H9 (cell line): ENCODE results near the gene KCNIP4. TPM values are rescaled to one million over a fixed set of nuclear protein-coding genes. Genes with fewer than 3 reads are reported as not detected.

ENCODE experiments used
- DNase-seq: peaks from one replicate; pipeline ENCODE4 v3.0.0-alpha.2; 2017
- H2AFZ ChIP-seq: one replicate; pipeline ENCODE4 v1.6.1; 2013; ENCODE audit warnings: mild to moderate bottlenecking, low read length, control low read depth, moderate library complexity
- H2AK5ac ChIP-seq: 2 replicates; pipeline ENCODE4 v1.6.1; 2013; ENCODE audit warnings: low read length, control low read depth, mixed read lengths; ENCODE audit not compliant: insufficient read length
- H2BK120ac ChIP-seq: one replicate; pipeline ENCODE4 v1.6.1; 2013; ENCODE audit warnings: low read depth, mild to moderate bottlenecking, low read length, control low read depth, inconsistent platforms; ENCODE audit not compliant: poor library complexity, severe bottlenecking
- H2BK12ac ChIP-seq: 2 replicates; pipeline ENCODE4 v1.6.1; 2013; ENCODE audit warnings: low read length, control low read depth, mixed read lengths, low read depth; ENCODE audit not compliant: insufficient read length
- H2BK15ac ChIP-seq: 2 replicates; pipeline ENCODE4 v1.6.1; 2013; ENCODE audit warnings: low read depth, low read length, control low read depth
- H2BK20ac ChIP-seq: one replicate; pipeline ENCODE4 v1.6.1; 2013; ENCODE audit warnings: low read depth, mild to moderate bottlenecking, low read length, control low read depth, inconsistent platforms; ENCODE audit not compliant: poor library complexity, severe bottlenecking
- H2BK5ac ChIP-seq: 2 replicates; pipeline ENCODE4 v1.6.1; 2013; ENCODE audit warnings: low read length, control low read depth, mixed read lengths; ENCODE audit not compliant: insufficient read length
- H3K14ac ChIP-seq: 2 replicates; pipeline ENCODE4 v1.6.1; 2013; ENCODE audit warnings: low read length, control low read depth; ENCODE audit not compliant: insufficient read depth
- H3K18ac ChIP-seq: 2 replicates; pipeline ENCODE4 v1.6.1; 2013; ENCODE audit warnings: low read depth, mild to moderate bottlenecking, mixed read lengths, low read length, control low read depth; ENCODE audit not compliant: insufficient read length
- H3K23ac ChIP-seq: 2 replicates; pipeline ENCODE4 v1.6.1; 2013; ENCODE audit warnings: low read length, control low read depth, mixed read lengths, low read depth; ENCODE audit not compliant: insufficient read length
- H3K23me2 ChIP-seq: 2 replicates; pipeline ENCODE4 v1.6.1; 2013; ENCODE audit warnings: low read depth, mild to moderate bottlenecking, mixed read lengths, low read length, control low read depth; ENCODE audit not compliant: insufficient read length, poor library complexity, severe bottlenecking
- H3K27ac ChIP-seq: 2 replicates; pipeline ENCODE4 v1.5.1; 2013; ENCODE audit warnings: low read length, control low read depth, mixed read lengths, low read depth; ENCODE audit not compliant: insufficient read length
- H3K27me3 ChIP-seq: 2 replicates; pipeline ENCODE4 v1.6.1; 2013; ENCODE audit warnings: low read length, control low read depth, inconsistent platforms; ENCODE audit not compliant: insufficient read depth
- H3K4ac ChIP-seq: 2 replicates; pipeline ENCODE4 v1.6.1; 2013; ENCODE audit warnings: low read depth, mild to moderate bottlenecking, control low read depth, inconsistent platforms, low read length, moderate library complexity
- H3K4me1 ChIP-seq: 2 replicates; pipeline ENCODE4 v1.6.1; 2013; ENCODE audit warnings: low read length, control low read depth, inconsistent platforms; ENCODE audit not compliant: insufficient read depth
- H3K4me2 ChIP-seq: 2 replicates; pipeline ENCODE4 v1.6.1; 2013; ENCODE audit warnings: low read length, control low read depth, mixed read lengths; ENCODE audit not compliant: insufficient read length, insufficient read depth
- H3K56ac ChIP-seq: 2 replicates; pipeline ENCODE4 v1.6.1; 2013; ENCODE audit warnings: low read depth, mild to moderate bottlenecking, mixed read lengths, low read length, control low read depth; ENCODE audit not compliant: insufficient read length
- H3K79me1 ChIP-seq: 2 replicates; pipeline ENCODE4 v1.6.1; 2013; ENCODE audit warnings: low read depth, mild to moderate bottlenecking, moderate library complexity, low read length, control low read depth, inconsistent platforms; ENCODE audit not compliant: insufficient read depth, poor library complexity, severe bottlenecking
- H3K79me2 ChIP-seq: 2 replicates; pipeline ENCODE4 v1.6.1; 2013; ENCODE audit warnings: low read length, control low read depth, inconsistent platforms; ENCODE audit not compliant: insufficient read depth
- H3K9ac ChIP-seq: 2 replicates; pipeline ENCODE4 v1.6.1; 2013; ENCODE audit warnings: low read length, control low read depth, mixed read lengths; ENCODE audit not compliant: insufficient read length; ENCODE audit errors: extremely low read depth
- H3K9me3 ChIP-seq: one replicate; pipeline ENCODE4 v1.6.1; 2013; ENCODE audit warnings: low read depth, low read length, inconsistent platforms; ENCODE audit not compliant: control insufficient read depth
- H3T11ph ChIP-seq: one replicate; pipeline ENCODE4 v1.6.1; 2013; ENCODE audit warnings: mild to moderate bottlenecking, low read length, control low read depth, inconsistent platforms
- H4K20me1 ChIP-seq: one replicate; pipeline ENCODE4 v1.6.1; 2013; ENCODE audit not compliant: control insufficient read depth, insufficient read length, insufficient read depth
- H4K5ac ChIP-seq: 2 replicates; pipeline ENCODE4 v1.6.1; 2013; ENCODE audit warnings: low read depth, mild to moderate bottlenecking, mixed read lengths, low read length, control low read depth; ENCODE audit not compliant: insufficient read length
- H4K8ac ChIP-seq: replicated peaks from 2 replicates; pipeline ENCODE4 v1.6.1; 2013; ENCODE audit warnings: low read length, control low read depth, mixed read lengths, low read depth; ENCODE audit not compliant: insufficient read length
- H4K91ac ChIP-seq: 2 replicates; pipeline ENCODE4 v1.6.1; 2013; ENCODE audit warnings: low read depth, mild to moderate bottlenecking, moderate library complexity, mixed read lengths, low read length, control low read depth; ENCODE audit not compliant: insufficient read length
- H3K27ac Mint-ChIP-seq, 3 experiments: 2 replicates in 2 of 3; 3 replicates in 1 of 3; pipeline ENCODE4 v1.8.0; 2020 to 2021; ENCODE audit warnings: mixed read lengths in 3 of 3, mild to moderate bottlenecking in 1 of 3, moderate library complexity in 1 of 3
- H3K27me3 Mint-ChIP-seq: 2 replicates; pipeline ENCODE4 v1.8.0; 2021; ENCODE audit warnings: low read depth, mild to moderate bottlenecking, moderate library complexity, mixed read lengths
- H3K36me3 Mint-ChIP-seq, 3 experiments: 2 replicates in 2 of 3; 3 replicates in 1 of 3; pipeline ENCODE4 v1.8.0; 2020 to 2021; ENCODE audit warnings: low read depth in 3 of 3, mixed read lengths in 3 of 3; ENCODE audit not compliant: insufficient read depth in 1 of 3
- H3K4me1 Mint-ChIP-seq, 2 experiments: 2 replicates each; pipeline ENCODE4 v1.8.0; 2020; ENCODE audit warnings: mixed read lengths in 2 of 2
- H3K4me3 Mint-ChIP-seq, 2 experiments: 2 replicates in 1 of 2; 3 replicates in 1 of 2; pipeline ENCODE4 v1.8.0; 2020 to 2021; ENCODE audit warnings: mild to moderate bottlenecking in 2 of 2, mixed read lengths in 2 of 2, moderate library complexity in 1 of 2
- H3K9me3 Mint-ChIP-seq, 2 experiments: 2 replicates in 1 of 2; 3 replicates in 1 of 2; pipeline ENCODE4 v1.8.0; 2020; ENCODE audit warnings: mild to moderate bottlenecking in 2 of 2, mixed read lengths in 2 of 2, moderate library complexity in 1 of 2
- WGBS: extraction: QIAGEN DNeasy Blood & Tissue Kit; methylation state at CpG from one replicate; pipeline ENCODE4 v1.1.7; 2013; ENCODE audit warnings: missing lambda C conversion rate, low lambda C conversion rate, mixed read lengths; ENCODE audit not compliant: insufficient read length; ENCODE audit errors: extremely low coverage; 5-methylcytosine and 5-hydroxymethylcytosine counted together
- total RNA-seq: library from RNA; stranded (reverse); gene quantifications from 2 replicates; pipeline ENCODE4 v1.2.1, GENCODE V29; 2021
- TF ChIP-seq, protein P1 (sequence below): fragments of 200-600 bp; sonication (generic); conservative IDR thresholded peaks from 3 replicates; pipeline ENCODE4 v1.8.0; 2021; ENCODE audit warnings: antibody characterized with exemption, mild to moderate bottlenecking

KCNIP4 gene
- total RNA-seq, 1 experiment from 2014 or later, result not detected

DNA sequence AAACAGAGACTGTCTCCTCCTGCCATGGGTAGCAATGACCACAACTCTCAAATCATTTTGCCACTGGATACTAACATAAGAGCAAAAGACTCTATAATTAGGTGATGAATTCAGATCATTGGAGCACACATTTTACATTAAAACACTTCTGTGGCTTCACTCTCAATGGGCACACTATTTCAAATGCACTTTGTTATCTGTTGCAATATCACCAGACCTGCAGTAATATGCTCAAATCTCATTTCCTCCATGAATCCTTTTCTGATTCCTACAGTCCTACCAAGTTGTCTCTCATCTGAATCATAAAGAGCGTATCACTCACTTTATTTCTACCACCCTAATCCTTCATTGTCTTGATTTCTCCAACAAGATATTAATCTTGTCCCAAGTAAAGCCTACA, 302.8 kb downstream of the KCNIP4 start:
- no peak overlapping the region for H3K27ac ChIP-seq
- TF ChIP-seq, protein P1, sequence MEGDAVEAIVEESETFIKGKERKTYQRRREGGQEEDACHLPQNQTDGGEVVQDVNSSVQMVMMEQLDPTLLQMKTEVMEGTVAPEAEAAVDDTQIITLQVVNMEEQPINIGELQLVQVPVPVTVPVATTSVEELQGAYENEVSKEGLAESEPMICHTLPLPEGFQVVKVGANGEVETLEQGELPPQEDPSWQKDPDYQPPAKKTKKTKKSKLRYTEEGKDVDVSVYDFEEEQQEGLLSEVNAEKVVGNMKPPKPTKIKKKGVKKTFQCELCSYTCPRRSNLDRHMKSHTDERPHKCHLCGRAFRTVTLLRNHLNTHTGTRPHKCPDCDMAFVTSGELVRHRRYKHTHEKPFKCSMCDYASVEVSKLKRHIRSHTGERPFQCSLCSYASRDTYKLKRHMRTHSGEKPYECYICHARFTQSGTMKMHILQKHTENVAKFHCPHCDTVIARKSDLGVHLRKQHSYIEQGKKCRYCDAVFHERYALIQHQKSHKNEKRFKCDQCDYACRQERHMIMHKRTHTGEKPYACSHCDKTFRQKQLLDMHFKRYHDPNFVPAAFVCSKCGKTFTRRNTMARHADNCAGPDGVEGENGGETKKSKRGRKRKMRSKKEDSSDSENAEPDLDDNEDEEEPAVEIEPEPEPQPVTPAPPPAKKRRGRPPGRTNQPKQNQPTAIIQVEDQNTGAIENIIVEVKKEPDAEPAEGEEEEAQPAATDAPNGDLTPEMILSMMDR, result no peak
- no peak overlapping the region for H2BK5ac ChIP-seq
- Mint-ChIP-seq H3K4me1 (no peaks in the 10 kb centered on the region; a peak in 1 of 4 replicates), H3K9me3 (no peaks in the 10 kb centered on the region), H3K27me3 (no peaks in the 10 kb centered on the region; the same call in 1 of the 2 replicates), H3K27ac (no peak overlapping the region), H3K4me3 (no peak overlapping the region), H3K36me3 (no peaks in the 10 kb centered on the region; a peak in 2 of 7 replicates)
- no peak overlapping the region for H3K4ac ChIP-seq
- H3K27me3 ChIP-seq, result no peaks in the 10 kb centered on the region
- no peak overlapping the region for H3K4me2 ChIP-seq
- no peaks in the 10 kb centered on the region for H3K4me1 ChIP-seq
- H2BK120ac ChIP-seq, result no peak overlapping the region
- WGBS, result no CpG with 5 or more reads among the region's 1 CpG
- H4K20me1 ChIP-seq, result no peaks in the 10 kb centered on the region
- no peak overlapping the region for H4K91ac ChIP-seq
- H2BK15ac ChIP-seq, result no peak overlapping the region
- no peak overlapping the region for H3K9ac ChIP-seq
- H4K5ac ChIP-seq, result no peak overlapping the region
- H3K23ac ChIP-seq, result no peak overlapping the region
- no peak for DNase-seq
- H3K14ac ChIP-seq, result no peak overlapping the region
- no peaks in the 10 kb centered on the region for H3K79me2 ChIP-seq
- no peaks in the 10 kb centered on the region for H3K23me2 ChIP-seq
- H2AK5ac ChIP-seq, result no peak overlapping the region
- H3K18ac ChIP-seq, result no peak overlapping the region
- H3K79me1 ChIP-seq, result no peaks in the 10 kb centered on the region
- no peak overlapping the region for H2BK12ac ChIP-seq
- no peak overlapping the region for H2BK20ac ChIP-seq
- H3K56ac ChIP-seq, result no peak overlapping the region
- no peaks in the 10 kb centered on the region for H3K9me3 ChIP-seq
- no peak overlapping the region for H4K8ac ChIP-seq
- H3T11ph ChIP-seq, result no peak overlapping the region
- H2AFZ ChIP-seq, result no peak overlapping the region
